HG02884 (cell line): Measurements from ENCODE around the gene GPX4.
A peak's percentile ranks its signal among the peaks of the same experiment; 100 is the strongest.

Experiments used
- ATAC-seq: cut with Tn5 transposase; IDR thresholded peaks from one replicate; pipeline ENCODE4 v1.9.1; 2021; ENCODE audit warnings: mild to moderate bottlenecking, moderate library complexity; ENCODE audit not compliant: unreplicated experiment

GPX4 gene

DNA sequence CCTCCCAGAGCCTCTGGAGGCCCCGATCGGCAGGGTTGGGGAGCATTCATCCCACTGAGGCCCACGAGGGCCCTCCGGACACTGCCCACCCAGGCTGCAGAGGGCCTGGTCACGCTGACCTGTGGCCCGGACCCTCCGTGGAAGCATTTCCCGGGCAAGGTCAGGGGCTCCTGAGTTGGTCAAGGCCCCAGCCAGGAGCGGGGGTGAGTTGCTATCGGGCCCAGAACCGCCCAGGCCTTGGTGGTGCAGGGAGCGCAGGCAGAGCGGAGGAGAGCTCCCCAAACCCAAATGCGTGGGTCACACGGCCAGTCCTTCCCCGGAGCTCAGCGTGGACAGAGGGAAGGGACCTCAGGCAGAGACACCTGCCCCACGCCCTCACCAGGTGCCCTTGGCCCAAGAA, 25.7 kb downstream of the GPX4 start:
- ATAC-seq: no peak

DNA sequence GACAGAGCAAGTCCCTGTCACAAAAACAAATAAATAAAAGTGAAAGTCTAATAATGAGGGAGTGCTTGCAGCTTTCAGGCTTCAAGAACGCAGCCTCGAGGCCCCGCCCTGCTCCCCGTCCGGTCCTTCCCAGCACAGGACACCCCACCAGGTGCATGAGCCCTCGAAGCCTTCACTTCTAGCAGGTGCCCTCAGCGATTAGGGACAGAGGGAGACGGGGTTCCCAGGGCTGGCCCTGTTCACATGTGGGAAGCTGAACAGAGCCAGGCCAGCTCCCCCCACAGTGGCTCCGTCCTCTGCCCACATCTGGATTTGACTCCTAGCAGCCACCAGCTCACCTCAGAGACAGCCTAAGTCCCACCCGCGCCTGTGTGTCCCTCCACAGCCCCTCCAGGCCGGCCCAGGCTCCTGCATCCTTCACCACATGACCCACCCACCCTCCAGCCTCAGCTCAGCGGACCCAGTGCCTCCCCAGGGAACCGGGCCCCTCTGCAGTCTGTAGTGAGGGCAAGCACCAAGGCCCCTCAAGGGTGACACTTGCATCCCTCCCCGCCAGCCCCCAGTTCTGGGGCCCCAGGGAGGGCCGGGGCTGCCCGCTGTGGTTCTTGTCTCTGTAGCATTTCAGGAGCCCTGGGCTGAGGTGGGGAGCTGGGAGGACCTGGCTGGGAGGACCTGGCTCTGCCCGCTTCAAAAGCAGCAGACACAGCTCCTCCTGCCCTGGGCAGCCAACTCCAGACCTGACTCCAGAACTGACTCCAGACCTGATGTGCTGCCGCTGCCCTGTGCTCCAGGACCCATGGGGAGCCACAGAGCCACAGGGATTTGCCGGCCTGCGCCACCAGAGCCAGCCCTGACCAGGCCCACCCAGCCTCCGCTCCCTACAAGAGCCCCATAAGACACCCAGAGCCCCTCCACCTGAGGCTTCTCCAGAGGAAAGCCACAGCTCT, 27.2 kb downstream of the GPX4 start:
- no peak for ATAC-seq

DNA sequence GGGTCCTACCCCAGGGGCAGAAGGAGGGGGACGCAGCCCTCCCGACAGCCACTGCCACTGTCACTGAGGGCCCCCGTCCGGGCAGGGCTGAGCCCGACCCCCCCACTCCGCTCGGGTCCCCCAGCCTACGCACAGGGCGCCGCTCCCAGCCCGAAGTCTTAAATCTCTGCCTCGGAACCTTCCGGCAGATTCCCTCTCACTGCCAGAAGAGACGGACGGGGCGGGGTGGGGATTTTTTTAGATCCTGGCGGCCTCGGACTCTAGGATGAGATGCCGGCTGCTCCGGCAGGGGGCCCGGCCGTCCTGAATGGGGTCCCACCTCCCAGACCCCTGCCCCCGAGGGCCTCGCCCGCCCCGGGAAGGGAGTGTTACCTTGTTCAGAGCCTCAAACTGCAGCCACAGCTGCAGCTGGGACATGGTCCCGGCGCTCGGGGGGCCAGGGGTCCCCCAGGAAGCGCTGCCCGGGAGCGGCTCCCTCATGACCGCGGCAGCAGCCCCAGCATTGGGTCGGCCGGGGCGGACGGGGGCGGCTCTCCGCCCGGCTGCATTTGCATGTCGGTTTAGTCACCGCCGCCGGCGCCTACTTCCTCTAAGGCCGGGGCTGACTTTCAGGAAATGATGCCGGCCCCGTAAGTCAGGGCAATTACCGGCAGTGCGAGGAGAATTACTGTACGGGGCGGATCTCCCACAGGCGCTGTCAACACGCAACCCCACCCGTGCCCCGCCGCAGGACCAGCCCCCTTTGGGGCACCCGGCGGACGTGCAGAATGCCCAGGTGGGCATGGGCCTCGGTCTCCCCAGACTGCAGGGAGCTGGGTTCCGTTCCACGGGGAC, 28.1 kb downstream of the GPX4 start:
- ATAC-seq: peak; percentile 47

- ATAC-seq: no peak
Observed at GRCh38 chr19:1132552-1133383, 29.0 kb downstream of the GPX4 start.

DNA sequence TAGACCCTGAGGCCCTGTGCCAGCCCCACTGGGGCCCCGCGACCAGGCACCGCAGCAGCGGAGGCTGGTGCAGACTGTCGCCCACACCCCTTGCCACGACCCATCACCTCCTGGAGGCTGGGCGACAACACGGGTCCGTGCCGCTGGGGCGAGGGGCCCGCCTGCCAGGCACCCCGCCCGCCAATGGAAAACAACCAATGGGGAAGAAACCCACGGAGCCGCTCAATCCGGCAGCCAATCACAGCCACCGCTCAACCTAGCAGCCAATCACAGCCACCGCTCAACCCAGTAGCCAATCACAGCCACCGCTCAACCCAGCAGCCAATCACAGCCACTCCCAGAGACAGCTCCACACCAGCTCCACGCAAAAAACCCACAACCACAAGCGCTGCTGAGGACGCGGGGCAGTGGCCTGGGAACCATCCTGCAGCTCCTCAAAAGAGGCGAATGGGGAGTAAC, 29.7 kb downstream of the GPX4 start:
- ATAC-seq: no peak

GRCh38 chr19:1134431-1134830, 30.6 kb downstream of the GPX4 start:
- ATAC-seq: no peak

DNA sequence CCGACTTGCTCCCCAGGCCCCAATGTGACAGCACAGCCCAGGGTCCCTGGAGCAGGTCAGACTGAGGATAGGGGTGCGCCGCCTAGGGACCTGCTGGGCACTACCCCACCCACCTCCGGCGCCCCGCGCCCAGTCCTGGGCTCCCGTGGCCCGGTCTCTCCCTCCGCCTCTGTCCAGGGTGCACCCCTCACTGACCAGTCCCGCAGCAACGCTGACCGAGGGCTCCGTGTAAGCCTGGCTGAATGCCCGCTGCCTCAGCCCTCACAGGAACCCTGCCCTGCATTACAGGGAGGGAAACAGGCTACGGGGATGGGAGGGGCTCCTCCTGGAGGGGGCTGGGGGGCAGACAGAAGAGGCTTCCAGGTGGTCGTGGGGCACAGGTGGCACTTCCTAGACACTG, 31.7 kb downstream of the GPX4 start:
- ATAC-seq: no peak

GRCh38 chr19:1136201-1136600, 32.4 kb downstream of the GPX4 start:
- no peak for ATAC-seq

DNA sequence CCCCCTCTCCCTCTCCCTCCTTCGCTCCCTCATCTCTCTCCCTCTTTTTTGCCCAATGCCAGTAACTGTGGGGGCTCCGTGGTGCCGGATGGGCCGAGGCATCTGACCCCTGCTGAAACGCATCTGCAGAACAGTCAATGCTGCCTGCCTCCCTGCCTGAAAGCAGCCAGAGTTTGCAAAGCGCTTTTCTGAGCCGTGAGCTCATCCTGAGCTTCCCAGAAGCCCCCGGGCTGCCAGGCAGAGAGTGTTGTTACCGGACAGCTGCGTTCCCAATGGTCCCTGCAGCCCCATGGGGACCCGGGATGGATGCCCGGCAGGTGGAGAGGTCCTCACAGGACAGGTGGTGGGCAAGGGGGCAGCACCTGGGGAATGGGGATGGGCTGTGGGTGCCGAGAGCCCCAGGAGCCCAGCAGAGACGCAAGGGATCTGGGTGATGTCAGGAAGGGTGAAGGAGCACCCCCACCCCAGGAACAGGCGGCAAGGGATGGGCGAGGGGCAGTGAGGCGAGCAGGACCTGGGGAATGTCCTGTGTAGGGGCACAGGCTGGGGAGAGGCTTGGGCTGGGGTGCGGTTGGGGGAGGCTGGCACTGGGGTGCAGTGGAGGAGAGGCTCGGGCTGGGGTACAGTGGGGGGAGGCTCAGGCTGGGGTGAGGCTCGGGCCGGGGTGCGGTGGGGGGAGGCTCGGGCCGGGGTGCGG, 33.0 kb downstream of the GPX4 start:
- ATAC-seq: no peak

DNA sequence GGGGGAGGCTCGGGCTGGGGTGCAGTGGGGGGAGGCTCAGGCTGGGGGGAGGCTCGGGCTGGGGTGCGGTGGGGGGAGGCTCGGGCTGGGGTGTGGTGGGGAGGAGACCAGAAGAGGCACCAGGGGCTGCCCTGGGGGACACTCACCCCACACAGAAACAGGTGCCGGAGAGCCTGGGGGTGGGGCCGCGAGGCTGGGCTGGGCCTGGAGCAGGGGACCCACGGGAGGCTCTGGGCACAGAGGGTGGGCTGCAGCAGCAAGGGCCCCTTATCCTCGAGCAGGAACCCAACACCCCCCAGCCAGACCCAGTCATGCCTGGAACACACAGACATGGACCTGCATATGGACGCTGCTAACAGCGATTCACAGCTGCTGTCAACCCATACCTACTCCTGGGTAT, 34.3 kb downstream of the GPX4 start:
- ATAC-seq: no peak

GRCh38 chr19:1139126-1139525, 35.3 kb downstream of the GPX4 start:
- ATAC-seq: no peak

DNA sequence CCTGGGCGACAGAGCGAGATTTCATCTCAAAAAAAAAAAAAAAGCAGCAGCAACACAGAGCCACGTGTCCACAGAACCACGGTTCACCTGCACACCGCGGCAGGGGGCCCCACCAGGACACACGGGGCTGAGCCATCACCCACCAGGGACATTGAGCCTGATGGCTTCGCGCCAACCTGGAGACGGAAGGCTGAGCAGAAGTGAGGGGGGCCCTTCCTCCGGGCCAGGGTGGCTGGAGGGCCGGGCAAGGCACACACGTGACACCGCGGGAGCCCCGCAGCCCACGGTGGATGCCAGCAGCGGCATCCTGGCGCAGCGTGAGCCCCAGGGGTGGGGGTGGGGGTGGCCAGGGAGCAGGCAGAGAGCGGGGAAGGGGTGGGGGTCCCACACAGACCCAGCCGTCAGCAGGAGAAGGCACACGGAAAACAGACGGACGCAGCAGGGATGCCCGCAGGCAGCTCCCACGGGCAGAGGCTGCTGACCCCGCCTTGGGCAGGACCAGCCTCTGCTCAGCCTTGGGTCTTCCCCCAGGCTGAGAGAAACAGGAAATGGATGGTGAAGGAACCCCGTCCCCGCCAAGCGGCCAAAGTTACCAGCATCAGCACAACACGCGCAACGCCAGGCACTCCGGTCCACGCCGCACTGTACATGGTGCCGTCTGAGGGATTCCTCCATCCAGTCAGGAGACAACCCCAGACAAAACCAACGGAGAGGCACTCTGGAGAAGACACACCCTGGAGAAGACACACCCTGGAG, 36.7 kb downstream of the GPX4 start:
- no peak for ATAC-seq

- ATAC-seq: no peak
Observed at GRCh38 chr19:1141944-1142343, 38.1 kb downstream of the GPX4 start.

- no peak for ATAC-seq
Observed at GRCh38 chr19:1143828-1144399, 40.1 kb downstream of the GPX4 start.

DNA sequence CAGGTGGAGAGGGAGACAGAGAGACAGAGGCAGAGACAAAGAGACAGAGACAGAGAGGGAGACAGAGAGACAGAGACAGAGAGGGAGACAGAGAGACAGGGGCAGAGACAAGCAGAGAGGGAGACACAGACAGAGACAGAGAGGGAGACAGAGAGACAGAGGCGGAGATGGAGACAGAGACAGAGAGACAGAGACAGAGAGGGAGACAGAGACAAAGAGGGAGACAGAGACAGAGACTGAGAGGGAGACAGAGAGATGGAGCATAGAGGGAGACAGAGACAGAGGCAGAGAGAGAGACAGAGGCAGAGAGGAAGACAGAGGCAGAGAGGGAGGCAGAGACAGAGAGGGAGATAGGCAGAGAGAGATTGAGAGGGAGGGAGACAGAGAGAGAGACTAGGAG, 40.9 kb downstream of the GPX4 start:
- no peak for ATAC-seq

DNA sequence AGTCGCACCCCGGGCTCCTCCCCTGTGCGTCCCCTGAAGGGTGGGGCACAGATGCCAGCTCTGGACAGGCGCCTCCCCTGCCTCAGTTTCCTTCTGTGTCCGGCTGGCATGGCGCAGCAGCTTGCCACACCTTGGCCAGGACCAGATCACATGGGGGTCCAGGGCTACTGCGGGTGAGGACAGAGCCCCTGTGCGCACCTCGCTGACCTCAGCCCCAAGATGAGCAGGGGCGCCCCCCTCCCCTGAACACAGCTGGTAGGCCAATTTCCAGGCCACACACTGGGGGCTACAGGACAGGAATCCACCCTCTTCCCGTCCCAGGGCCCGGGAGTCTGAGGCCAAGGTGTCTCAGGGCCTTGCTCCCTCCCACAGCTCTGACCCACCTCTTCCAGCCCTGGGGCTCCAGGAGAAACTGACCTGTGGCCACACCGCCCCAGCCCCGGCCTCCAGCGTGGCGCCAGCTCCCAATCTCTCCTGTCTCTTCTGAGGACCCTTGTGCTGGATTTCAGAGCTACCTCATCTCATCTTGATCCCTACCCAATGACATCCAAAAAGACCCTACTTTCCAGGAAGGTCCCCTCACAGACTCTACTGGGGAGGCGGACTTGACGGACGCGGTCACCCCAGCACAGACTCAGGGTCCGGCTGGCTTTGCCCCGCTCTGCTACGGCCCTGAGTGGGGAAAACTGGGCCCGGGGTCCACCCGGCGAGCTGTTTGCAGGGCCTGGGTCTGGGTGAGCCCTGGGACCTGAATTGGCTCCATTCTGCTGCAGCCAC, 42.0 kb downstream of the GPX4 start:
- ATAC-seq: no peak

- ATAC-seq: no peak
Observed at GRCh38 chr19:1146412-1146699, 42.6 kb downstream of the GPX4 start.

GRCh38 chr19:1146858-1147780, 43.3 kb downstream of the GPX4 start:
- ATAC-seq: no peak
